Osteocyte (in vitro differentiated cells): ENCODE measurements around the gene ADAMTS20. TPM values are rescaled to one million over a fixed set of nuclear protein-coding genes. Genes with fewer than 3 reads are reported as not detected.

ENCODE experiments used
- DNase-seq: peaks from one replicate; pipeline ENCODE4 v3.0.0; 2021; ENCODE audit warnings: mixed read lengths; ENCODE audit not compliant: unreplicated experiment; ENCODE audit errors: extremely low spot score
- H3K27ac Mint-ChIP-seq: one replicate; pipeline ENCODE4 v1.8.0; 2021; ENCODE audit warnings: mild to moderate bottlenecking, mixed read lengths; ENCODE audit not compliant: unreplicated experiment
- H3K27me3 Mint-ChIP-seq: one replicate; pipeline ENCODE4 v1.8.0; 2021; ENCODE audit warnings: mixed read lengths; ENCODE audit not compliant: unreplicated experiment
- H3K36me3 Mint-ChIP-seq: one replicate; pipeline ENCODE4 v1.8.0; 2021; ENCODE audit warnings: mixed read lengths; ENCODE audit not compliant: unreplicated experiment
- H3K4me1 Mint-ChIP-seq: one replicate; pipeline ENCODE4 v1.8.0; 2021; ENCODE audit warnings: mixed read lengths; ENCODE audit not compliant: unreplicated experiment
- H3K4me3 Mint-ChIP-seq: one replicate; pipeline ENCODE4 v1.8.0; 2021; ENCODE audit warnings: mild to moderate bottlenecking, moderate library complexity, mixed read lengths; ENCODE audit not compliant: unreplicated experiment
- H3K9me3 Mint-ChIP-seq: one replicate; pipeline ENCODE4 v1.8.0; 2021; ENCODE audit warnings: mixed read lengths; ENCODE audit not compliant: unreplicated experiment
- total RNA-seq: library from RNA; stranded (reverse); gene quantifications from 2 replicates; pipeline ENCODE4 v1.2.1, GENCODE V29; 2021
- TF ChIP-seq, protein P1 (sequence below): fragments of 200-600 bp; sonication (generic); IDR thresholded peaks from 2 replicates; pipeline ENCODE4 v1.5.0; 2021; ENCODE audit warnings: antibody characterized with exemption, mild to moderate bottlenecking, moderate library complexity

The ADAMTS20 gene
- total RNA-seq, 1 donor from 2014 or later: not detected

DNA sequence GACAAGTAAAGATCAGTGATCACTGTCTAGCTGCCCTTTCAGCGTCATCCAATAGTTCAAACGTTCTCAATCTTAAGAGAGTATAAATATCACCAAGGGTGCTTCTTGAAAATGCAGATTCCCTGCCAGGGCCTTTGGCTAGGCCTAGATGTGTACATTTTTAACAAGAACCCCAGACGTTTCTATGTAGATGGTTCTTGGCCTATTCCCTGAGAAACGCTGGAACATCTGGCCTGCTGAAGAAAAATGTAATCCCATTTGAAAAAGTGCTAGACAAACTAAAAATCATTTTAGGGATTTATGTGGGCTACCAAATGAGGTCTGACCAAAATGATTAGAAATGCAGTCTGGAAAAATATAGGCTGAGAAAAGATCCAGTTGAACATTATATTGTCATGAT lies 231.7 kb downstream of the ADAMTS20 start:
- DNase-seq: no peak
- no peak overlapping the region for H3K4me3 Mint-ChIP-seq
- peaks cover 14% of the 10 kb centered on the region for H3K9me3 Mint-ChIP-seq
- TF ChIP-seq, protein P1, sequence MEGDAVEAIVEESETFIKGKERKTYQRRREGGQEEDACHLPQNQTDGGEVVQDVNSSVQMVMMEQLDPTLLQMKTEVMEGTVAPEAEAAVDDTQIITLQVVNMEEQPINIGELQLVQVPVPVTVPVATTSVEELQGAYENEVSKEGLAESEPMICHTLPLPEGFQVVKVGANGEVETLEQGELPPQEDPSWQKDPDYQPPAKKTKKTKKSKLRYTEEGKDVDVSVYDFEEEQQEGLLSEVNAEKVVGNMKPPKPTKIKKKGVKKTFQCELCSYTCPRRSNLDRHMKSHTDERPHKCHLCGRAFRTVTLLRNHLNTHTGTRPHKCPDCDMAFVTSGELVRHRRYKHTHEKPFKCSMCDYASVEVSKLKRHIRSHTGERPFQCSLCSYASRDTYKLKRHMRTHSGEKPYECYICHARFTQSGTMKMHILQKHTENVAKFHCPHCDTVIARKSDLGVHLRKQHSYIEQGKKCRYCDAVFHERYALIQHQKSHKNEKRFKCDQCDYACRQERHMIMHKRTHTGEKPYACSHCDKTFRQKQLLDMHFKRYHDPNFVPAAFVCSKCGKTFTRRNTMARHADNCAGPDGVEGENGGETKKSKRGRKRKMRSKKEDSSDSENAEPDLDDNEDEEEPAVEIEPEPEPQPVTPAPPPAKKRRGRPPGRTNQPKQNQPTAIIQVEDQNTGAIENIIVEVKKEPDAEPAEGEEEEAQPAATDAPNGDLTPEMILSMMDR: no peak
- H3K4me1 Mint-ChIP-seq: peaks cover 31% of the 10 kb centered on the region
- peaks cover 3% of the 10 kb centered on the region for H3K36me3 Mint-ChIP-seq
- H3K27me3 Mint-ChIP-seq: no peaks in the 10 kb centered on the region
- H3K27ac Mint-ChIP-seq: no peak overlapping the region

DNA sequence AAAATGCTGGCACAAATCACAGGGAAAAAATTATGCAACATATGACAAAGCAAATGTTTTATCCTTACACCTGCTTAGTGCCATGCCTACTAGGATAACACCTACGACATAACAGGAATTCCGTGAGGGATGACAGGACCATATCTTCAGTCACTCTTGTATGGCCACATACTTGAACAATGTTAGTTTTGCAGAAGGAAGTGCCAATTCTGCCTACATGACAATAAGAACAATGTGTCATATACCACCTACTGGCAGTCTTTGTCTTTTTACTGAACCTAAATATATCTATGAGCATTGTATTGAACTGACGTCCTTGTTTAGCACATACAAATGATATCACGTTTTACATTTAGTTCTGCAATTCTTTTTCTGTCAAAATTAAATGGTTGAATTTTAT lies 234.0 kb downstream of the ADAMTS20 start:
- H3K4me3 Mint-ChIP-seq: no peak overlapping the region
- H3K36me3 Mint-ChIP-seq: peaks cover 3% of the 10 kb centered on the region
- H3K4me1 Mint-ChIP-seq: peaks cover 33% of the 10 kb centered on the region
- H3K27ac Mint-ChIP-seq: no peak overlapping the region
- no peak for DNase-seq
- TF ChIP-seq, protein P1: no peak
- H3K9me3 Mint-ChIP-seq: peaks cover 10% of the 10 kb centered on the region
- no peaks in the 10 kb centered on the region for H3K27me3 Mint-ChIP-seq

DNA sequence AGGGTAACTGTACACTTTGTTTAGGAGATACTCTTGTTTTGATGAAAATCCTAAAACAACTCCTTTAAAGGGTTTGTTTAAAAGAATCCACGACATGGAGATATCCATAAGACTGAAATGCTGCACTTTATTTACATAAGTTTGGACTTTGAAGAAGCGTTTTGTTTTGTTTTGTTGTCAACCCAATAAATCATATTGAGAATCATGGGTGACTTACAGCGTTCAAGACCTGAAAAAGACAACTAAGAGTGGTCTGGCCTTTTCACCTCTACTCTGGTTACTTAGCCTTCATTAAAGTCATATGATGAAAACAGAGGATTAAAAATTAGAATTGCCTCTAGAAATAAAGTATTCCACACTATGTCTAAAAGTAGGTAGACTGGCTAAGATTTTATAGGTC lies 234.8 kb downstream of the ADAMTS20 start:
- Mint-ChIP-seq H3K4me1 (peaks cover 38% of the 10 kb centered on the region), H3K4me3 (no peak overlapping the region), H3K27me3 (no peaks in the 10 kb centered on the region), H3K27ac (peak overlapping the region; percentile 54), H3K36me3 (no peaks in the 10 kb centered on the region), H3K9me3 (peaks cover 1% of the 10 kb centered on the region)
- TF ChIP-seq, protein P1: no peak
- DNase-seq: no peak

DNA sequence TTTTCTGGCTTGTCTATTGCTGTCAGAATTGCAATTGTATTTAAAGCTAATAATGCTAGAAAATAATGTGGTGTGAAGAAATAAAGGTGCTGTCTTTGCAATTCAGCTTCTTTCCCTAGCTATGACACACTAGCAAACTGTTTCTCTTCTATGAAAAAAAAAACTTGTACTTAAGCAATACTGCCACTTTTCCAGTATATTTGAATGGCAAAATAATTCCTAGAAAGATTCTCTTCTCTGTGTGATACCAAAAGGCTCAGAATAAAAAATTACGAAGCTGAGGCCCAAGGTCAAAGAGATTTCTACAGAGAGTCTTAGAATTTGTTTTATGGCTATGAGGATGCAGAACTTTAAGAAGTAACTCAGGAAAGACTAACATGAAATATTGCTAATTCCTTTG lies 235.5 kb downstream of the ADAMTS20 start:
- no peaks in the 10 kb centered on the region for H3K36me3 Mint-ChIP-seq
- DNase-seq: no peak
- peaks cover 39% of the 10 kb centered on the region for H3K4me1 Mint-ChIP-seq
- no peaks in the 10 kb centered on the region for H3K27me3 Mint-ChIP-seq
- TF ChIP-seq, protein P1: no peak
- no peak overlapping the region for H3K4me3 Mint-ChIP-seq
- H3K27ac Mint-ChIP-seq: peak overlapping the region; percentile 59
- H3K9me3 Mint-ChIP-seq: no peaks in the 10 kb centered on the region

DNA sequence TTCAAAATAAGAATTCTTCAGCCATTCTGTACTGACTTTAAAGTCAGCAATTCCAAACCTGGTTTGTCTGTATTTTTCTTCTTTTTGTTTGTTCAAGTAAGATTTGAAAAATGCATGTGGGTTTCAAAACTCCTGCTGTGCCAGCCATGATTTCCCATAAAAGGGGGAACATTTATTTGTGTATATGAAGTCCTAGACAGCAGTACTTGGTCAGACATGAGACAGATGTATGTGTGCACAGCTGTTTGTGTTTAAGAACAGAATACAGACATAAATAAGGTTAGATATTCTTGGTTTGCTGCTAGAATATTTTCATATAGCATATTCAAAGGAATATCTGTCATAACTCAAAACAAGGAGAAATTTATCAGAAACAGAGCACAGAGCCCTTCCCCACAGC lies 236.0 kb downstream of the ADAMTS20 start:
- H3K4me1 Mint-ChIP-seq: peaks cover 43% of the 10 kb centered on the region
- H3K4me3 Mint-ChIP-seq: no peak overlapping the region
- H3K27ac Mint-ChIP-seq: peak overlapping the region; percentile 59
- DNase-seq: no peak
- no peaks in the 10 kb centered on the region for H3K36me3 Mint-ChIP-seq
- no peaks in the 10 kb centered on the region for H3K27me3 Mint-ChIP-seq
- TF ChIP-seq, protein P1: no peak
- no peaks in the 10 kb centered on the region for H3K9me3 Mint-ChIP-seq
